ENCODE results near the gene TRPM2.
A peak's percentile ranks its signal among the peaks of the same experiment; 100 is the strongest.
"Not testable (repeated sequence)": the region's sequence is repeated elsewhere in the genome, so short reads cannot be mapped to it uniquely, and the experiment has no call there.

GRCh38 chr21:44479556-44480199 is 126.3 kb downstream of the TRPM2 start:
- TF ChIP-seq, protein P1, sequence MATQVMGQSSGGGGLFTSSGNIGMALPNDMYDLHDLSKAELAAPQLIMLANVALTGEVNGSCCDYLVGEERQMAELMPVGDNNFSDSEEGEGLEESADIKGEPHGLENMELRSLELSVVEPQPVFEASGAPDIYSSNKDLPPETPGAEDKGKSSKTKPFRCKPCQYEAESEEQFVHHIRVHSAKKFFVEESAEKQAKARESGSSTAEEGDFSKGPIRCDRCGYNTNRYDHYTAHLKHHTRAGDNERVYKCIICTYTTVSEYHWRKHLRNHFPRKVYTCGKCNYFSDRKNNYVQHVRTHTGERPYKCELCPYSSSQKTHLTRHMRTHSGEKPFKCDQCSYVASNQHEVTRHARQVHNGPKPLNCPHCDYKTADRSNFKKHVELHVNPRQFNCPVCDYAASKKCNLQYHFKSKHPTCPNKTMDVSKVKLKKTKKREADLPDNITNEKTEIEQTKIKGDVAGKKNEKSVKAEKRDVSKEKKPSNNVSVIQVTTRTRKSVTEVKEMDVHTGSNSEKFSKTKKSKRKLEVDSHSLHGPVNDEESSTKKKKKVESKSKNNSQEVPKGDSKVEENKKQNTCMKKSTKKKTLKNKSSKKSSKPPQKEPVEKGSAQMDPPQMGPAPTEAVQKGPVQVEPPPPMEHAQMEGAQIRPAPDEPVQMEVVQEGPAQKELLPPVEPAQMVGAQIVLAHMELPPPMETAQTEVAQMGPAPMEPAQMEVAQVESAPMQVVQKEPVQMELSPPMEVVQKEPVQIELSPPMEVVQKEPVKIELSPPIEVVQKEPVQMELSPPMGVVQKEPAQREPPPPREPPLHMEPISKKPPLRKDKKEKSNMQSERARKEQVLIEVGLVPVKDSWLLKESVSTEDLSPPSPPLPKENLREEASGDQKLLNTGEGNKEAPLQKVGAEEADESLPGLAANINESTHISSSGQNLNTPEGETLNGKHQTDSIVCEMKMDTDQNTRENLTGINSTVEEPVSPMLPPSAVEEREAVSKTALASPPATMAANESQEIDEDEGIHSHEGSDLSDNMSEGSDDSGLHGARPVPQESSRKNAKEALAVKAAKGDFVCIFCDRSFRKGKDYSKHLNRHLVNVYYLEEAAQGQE (IDR thresholded peaks at IDR 0.05; ENCODE audit: insufficient read depth in 1 of 2, low read depth in 2 of 2, low read length in 1 of 2): not testable (repeated sequence)
- TF ChIP-seq, protein P2, sequence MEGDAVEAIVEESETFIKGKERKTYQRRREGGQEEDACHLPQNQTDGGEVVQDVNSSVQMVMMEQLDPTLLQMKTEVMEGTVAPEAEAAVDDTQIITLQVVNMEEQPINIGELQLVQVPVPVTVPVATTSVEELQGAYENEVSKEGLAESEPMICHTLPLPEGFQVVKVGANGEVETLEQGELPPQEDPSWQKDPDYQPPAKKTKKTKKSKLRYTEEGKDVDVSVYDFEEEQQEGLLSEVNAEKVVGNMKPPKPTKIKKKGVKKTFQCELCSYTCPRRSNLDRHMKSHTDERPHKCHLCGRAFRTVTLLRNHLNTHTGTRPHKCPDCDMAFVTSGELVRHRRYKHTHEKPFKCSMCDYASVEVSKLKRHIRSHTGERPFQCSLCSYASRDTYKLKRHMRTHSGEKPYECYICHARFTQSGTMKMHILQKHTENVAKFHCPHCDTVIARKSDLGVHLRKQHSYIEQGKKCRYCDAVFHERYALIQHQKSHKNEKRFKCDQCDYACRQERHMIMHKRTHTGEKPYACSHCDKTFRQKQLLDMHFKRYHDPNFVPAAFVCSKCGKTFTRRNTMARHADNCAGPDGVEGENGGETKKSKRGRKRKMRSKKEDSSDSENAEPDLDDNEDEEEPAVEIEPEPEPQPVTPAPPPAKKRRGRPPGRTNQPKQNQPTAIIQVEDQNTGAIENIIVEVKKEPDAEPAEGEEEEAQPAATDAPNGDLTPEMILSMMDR (IDR thresholded peaks at IDR 0.05): peak; percentile 75
- TF ChIP-seq POLR2AphosphoS5, TCF7L2 (IDR thresholded peaks at IDR 0.05; ENCODE audit: low read depth, low read length): not testable (repeated sequence)
